Thyroid gland (tissue), 4 donors: ENCODE data around the gene RARB. TPM values are rescaled to one million over a fixed set of nuclear protein-coding genes. Genes with fewer than 3 reads are reported as not detected.

Source experiments
- DNase-seq, 2 donors: peaks; one replicate each; pipeline ENCODE4 v3.0.0-alpha.2; 2019
- H3K27ac ChIP-seq, 3 donors: fragments of 200-600 bp; sonication (generic); 1 replicate in 2 of 3; 2 replicates in 1 of 3; pipeline ENCODE4 v1.5.1; 2016 to 2019; ENCODE audit warnings: mild to moderate bottlenecking in 1 of 3, moderate library complexity in 1 of 3
- H3K27me3 ChIP-seq: fragments of 200-600 bp; sonication (generic); one replicate; pipeline ENCODE4 v1.5.1; 2019
- H3K36me3 ChIP-seq, 2 donors: fragments of 200-600 bp; sonication (generic); one replicate each; pipeline ENCODE4 v1.5.1; 2016 to 2019
- H3K4me1 ChIP-seq, 2 donors: fragments of 200-600 bp; sonication (generic); one replicate each; pipeline ENCODE4 v1.5.1; 2017 to 2019
- H3K4me3 ChIP-seq, 3 donors: fragments of 200-600 bp; sonication (generic); replicated peaks in 1 of 3; 1 replicate in 2 of 3; 2 replicates in 1 of 3; pipeline ENCODE4 v1.5.1; 2016; ENCODE audit warnings: mild to moderate bottlenecking in 1 of 3
- H3K9me3 ChIP-seq: fragments of 200-600 bp; sonication (generic); one replicate; pipeline ENCODE4 v1.5.1; 2017
- CTCF ChIP-seq, 6 experiments: fragments of 200-600 bp in 3 of 6; fragments of 450-650 bp in 3 of 6; sonication (generic) in 3 of 6; IDR thresholded peaks; one replicate each; pipeline ENCODE4 v1.5.1; 2016 to 2019; ENCODE audit warnings: antibody characterized with exemption in 6 of 6, mild to moderate bottlenecking in 2 of 6, inconsistent platforms in 1 of 6, moderate library complexity in 1 of 6
- POLR2A ChIP-seq, 2 donors: fragments of 450-650 bp; IDR thresholded peaks; one replicate each; pipeline ENCODE4 v1.6.1; 2017; ENCODE audit warnings: antibody characterized with exemption in 2 of 2, mild to moderate bottlenecking in 2 of 2, moderate library complexity in 1 of 2
- WGBS, 2 donors: methylation state at CpG; one replicate each; pipeline ENCODE4 v1.1.5; 2017; 5-methylcytosine and 5-hydroxymethylcytosine counted together
- intact Hi-C: fragments of 100-400 bp; cut with DNase I; formaldehyde crosslinking; loops from one replicate; pipeline ENCODE4 v1.15.1; 2023
- total RNA-seq, 4 donors: library from RNA; depleted of rRNA; stranded (reverse); fragments of >200 nt; gene quantifications; one replicate each; pipeline ENCODE4 v1.2.3, GENCODE V29; 2016

RARB gene
- total RNA-seq, 4 donors from 2014 or later, result 13.6 to 31.5 (median 20.5) TPM

GRCh38 chr3:25618028-25618427 lies 190.0 kb downstream of the RARB start:
- intact Hi-C loops, result no loop called here
- Histone ChIP-seq H3K4me3 (no peak overlapping the region), H3K27me3 (no peaks in the 10 kb centered on the region), H3K27ac (no peak overlapping the region), H3K36me3 (peaks cover 17 to 20% of the 10 kb centered on the region in 2 donors), H3K4me1 (no peaks in the 10 kb centered on the region), H3K9me3 (no peaks in the 10 kb centered on the region)
- no peak for DNase-seq
- TF ChIP-seq POLR2A (IDR thresholded peaks at IDR 0.05) (no peak), CTCF (IDR thresholded peaks at IDR 0.05) (no peak)

- intact Hi-C loops, result no loop called here
- TF ChIP-seq CTCF (IDR thresholded peaks at IDR 0.05) (no peak), POLR2A (IDR thresholded peaks at IDR 0.05) (no peak)
- Histone ChIP-seq H3K4me3 (no peak overlapping the region), H3K27ac (no peak overlapping the region), H3K27me3 (no peaks in the 10 kb centered on the region), H3K4me1 (no peaks in the 10 kb centered on the region), H3K9me3 (no peaks in the 10 kb centered on the region), H3K36me3 (peaks cover 25 to 31% of the 10 kb centered on the region in 2 donors)
- no peak for DNase-seq
Observed at GRCh38 chr3:25619382-25619781, 191.3 kb downstream of the RARB start.

GRCh38 chr3:25620493-25620892 lies 192.4 kb downstream of the RARB start:
- H3K27me3 ChIP-seq, result no peaks in the 10 kb centered on the region
- no peak for TF ChIP-seq CTCF (IDR thresholded peaks at IDR 0.05)
- no peak for TF ChIP-seq POLR2A (IDR thresholded peaks at IDR 0.05)
- H3K27ac ChIP-seq, result no peak overlapping the region
- no peaks in the 10 kb centered on the region for H3K4me1 ChIP-seq
- no peak for DNase-seq
- peaks cover 29 to 34% of the 10 kb centered on the region in 2 donors for H3K36me3 ChIP-seq
- intact Hi-C loops, result no loop called here
- no peak overlapping the region for H3K4me3 ChIP-seq
- H3K9me3 ChIP-seq, result no peaks in the 10 kb centered on the region
- WGBS, 2 donors, result 96 to 98% methylated on average over 5 of the region's 5 CpGs

GRCh38 chr3:25621087-25621486 lies 193.0 kb downstream of the RARB start:
- TF ChIP-seq CTCF (IDR thresholded peaks at IDR 0.05), result no peak
- no peak for TF ChIP-seq POLR2A (IDR thresholded peaks at IDR 0.05)
- H3K4me1 ChIP-seq, result no peaks in the 10 kb centered on the region
- intact Hi-C loops, result no loop called here
- peaks cover 29 to 36% of the 10 kb centered on the region in 2 donors for H3K36me3 ChIP-seq
- H3K9me3 ChIP-seq, result no peaks in the 10 kb centered on the region
- no peak overlapping the region for H3K27ac ChIP-seq
- no peaks in the 10 kb centered on the region for H3K27me3 ChIP-seq
- 94 to 98% methylated on average over 2 of the region's 2 CpGs for WGBS, 2 donors
- no peak for DNase-seq
- no peak overlapping the region for H3K4me3 ChIP-seq

GRCh38 chr3:25631989-25632388 lies 203.9 kb downstream of the RARB start:
- TF ChIP-seq CTCF (IDR thresholded peaks at IDR 0.05), result no peak
- no peak for TF ChIP-seq POLR2A (IDR thresholded peaks at IDR 0.05)
- peaks cover 12 to 31% of the 10 kb centered on the region in 2 donors for H3K36me3 ChIP-seq
- H3K27me3 ChIP-seq, result no peaks in the 10 kb centered on the region
- intact Hi-C loops, result no loop called here
- no peak overlapping the region for H3K27ac ChIP-seq
- DNase-seq, result no peak
- no peak overlapping the region for H3K4me3 ChIP-seq
- no peaks in the 10 kb centered on the region for H3K9me3 ChIP-seq
- no peaks in the 10 kb centered on the region for H3K4me1 ChIP-seq
- WGBS, 2 donors, result 92 to 100% methylated on average over 1 of the region's 1 CpG
